GM03348 (cell line): Measurements from ENCODE around the gene ANXA10.
"Not testable (repeated sequence)": the region's sequence is repeated elsewhere in the genome, so short reads cannot be mapped to it uniquely, and the experiment has no call there.

Experiments used
- DNase-seq: peaks from one replicate; pipeline ENCODE4 v3.0.0; 2012; ENCODE audit warnings: low spot score

ANXA10 gene

GRCh38 chr4:168162604-168163003 is 70.3 kb downstream of the ANXA10 start:
- DNase-seq = no peak

- no peak for DNase-seq
These were observed 70.8 kb downstream of the ANXA10 start for GRCh38 chr4:168163106-168163505.

DNA sequence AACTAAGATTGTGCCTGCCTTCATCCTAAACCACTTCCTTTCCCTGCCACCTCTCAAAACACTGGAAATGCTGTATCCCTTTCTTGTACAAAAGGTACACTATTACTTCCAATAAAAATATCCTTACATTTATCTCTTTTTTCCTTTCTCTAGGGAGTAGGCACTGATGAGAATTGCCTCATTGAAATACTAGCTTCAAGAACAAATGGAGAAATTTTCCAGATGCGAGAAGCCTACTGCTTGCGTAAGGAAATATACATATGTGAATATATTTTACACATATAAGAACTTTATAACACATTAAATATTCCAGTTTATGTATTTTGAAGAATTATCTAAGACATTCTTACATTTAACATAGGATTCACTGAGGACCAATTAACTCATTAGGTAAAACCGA is 71.7 kb downstream of the ANXA10 start:
- DNase-seq = no peak

GRCh38 chr4:168164915-168165548 is 72.7 kb downstream of the ANXA10 start:
- no peak for DNase-seq

GRCh38 chr4:168167714-168168284 is 75.5 kb downstream of the ANXA10 start:
- DNase-seq = no peak

DNA sequence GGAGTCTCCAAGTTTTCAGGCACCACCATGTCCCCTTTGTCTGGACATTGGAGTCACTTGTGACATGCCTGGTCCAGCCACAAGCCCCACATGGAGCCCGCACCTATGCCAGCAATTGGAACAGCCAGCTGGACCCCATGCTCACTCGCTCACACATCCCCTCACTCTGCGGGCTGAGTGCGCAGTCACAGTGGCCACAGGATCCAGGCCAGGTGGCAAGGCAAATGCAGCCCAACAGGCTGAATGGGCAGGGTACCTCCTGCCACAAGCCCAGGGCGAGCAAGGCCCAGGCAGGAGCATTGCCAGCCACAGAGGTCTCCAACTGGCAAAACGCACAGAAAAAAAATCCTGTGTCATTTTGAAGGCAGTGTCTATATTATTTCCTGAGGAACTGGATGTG is 82.0 kb downstream of the ANXA10 start:
- no peak for DNase-seq

- no peak for DNase-seq
These were observed 85.3 kb downstream of the ANXA10 start for GRCh38 chr4:168177546-168178149.

DNA sequence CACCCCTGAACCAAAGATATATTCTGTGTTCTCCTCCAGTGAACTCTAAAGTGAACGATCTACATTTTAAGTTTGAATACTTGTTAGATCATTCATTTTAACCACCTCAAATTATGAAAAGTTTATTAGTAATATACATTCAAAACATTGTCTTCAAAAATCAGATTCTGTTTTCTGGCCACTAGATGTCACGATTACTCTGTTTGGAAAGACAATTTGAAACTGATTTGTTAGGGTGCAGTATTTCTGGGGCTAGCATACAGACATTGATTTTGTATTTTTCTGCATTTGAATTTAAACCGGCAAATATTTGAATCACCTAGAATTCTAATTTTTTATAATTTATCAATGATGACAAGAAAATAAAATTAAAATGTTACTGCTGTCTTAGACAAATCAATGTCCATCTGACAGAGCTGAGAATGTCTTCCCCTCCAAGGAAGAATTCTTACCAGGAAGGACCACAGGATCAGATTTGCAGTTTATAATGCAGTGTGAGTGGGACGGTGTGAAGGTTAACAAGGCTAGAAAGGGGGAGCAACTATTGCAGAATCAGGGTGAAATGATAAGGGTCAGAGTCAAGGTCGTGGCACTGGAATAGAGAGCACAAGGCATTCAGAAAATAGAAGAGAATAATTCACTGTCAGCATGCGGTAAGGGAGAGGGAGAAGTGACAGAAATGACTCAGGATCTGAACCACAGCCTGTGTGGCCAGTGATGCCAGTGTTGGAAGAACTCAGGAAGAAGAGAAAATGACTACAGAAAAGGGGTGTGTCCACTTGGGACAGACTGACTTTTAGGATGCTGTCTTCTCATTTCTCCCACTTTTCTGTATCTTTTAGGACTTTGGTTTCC is 91.6 kb downstream of the ANXA10 start:
- peak; percentile 41 for DNase-seq

GRCh38 chr4:168188754-168189153 is 96.4 kb downstream of the ANXA10 start:
- no peak for DNase-seq

- DNase-seq = no peak
These were observed 105.6 kb downstream of the ANXA10 start for GRCh38 chr4:168197926-168198325.

DNA sequence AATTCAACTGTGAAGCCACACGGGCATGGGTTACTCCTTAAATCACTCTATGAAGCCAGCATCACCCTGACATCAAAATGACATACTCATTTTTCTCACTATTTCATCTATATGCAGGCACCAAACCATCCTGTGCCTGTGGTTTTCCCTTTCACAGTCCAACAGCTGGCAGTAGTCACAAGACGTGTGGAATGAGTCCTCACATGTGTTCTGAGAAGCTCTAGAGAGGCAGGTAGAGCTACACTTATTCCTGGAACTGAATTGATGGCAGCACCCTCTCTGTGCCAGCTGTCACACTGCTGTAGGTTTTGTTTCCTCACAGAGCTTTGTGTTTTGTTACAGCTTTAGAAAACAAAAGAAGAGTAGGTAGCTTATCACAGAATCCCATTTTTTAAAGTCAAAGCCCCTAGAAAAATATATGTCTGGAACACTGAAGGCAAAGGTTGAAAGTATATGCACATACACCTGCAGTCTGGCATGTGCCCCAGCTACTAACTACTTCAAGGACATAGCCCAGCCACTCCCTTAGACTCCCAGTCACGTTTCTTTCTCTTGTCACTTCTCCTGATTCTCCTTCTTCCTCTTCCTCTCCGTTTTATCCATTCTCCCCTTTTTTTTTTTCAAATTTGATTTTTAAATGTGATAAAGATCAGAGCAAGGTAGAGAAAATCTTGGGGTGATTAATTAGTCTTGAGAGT is 107.1 kb downstream of the ANXA10 start:
- DNase-seq = no peak

DNA sequence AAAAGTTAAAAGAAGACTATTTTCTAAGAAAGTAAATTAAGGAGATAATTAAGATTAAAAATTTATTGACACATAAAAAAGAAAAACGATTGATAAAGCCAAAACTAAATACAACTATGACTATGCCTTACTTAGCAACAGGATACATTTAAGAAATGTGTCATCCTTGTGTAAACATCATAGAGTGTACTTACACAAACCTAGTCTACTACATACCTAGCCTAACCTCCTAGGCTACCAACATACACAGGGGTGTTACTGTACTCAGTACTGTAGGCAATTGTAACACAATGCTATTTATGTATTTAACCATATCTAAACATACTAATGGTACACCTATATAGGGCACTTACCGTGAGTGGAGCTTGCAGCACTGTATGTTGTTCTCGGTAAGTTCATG is 108.3 kb downstream of the ANXA10 start:
- no peak for DNase-seq

GRCh38 chr4:168203233-168203911 is 111.0 kb downstream of the ANXA10 start:
- DNase-seq = no peak

DNA sequence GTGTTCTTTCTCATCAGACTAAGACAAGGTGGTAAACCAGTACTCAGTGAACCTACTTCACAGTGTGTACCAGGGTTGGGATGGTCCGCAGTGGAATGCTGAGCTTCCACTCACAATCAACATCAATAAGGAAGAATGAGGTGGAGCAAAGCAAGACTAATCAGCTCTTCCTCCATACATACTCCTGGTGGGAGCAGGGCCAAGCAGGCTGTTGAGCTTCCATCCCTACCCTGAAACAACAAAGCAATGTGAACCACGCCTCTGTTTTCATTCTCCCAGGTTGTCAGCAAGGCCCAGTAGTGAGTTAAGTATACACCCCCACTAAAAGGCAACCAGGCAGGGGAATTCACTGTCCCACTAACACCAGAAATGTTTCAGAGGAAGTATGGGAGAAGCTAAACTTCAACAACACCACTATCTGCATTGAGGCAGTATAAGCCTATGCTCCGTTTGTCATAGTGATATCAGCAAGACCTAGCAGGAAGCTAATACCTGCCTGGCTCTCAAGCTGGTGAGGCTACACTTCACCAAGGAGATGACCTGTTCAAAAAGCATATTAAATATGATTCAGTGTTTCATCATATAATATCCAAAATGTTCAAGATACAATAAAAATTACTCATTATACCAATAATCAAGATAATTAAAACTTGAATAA is 116.7 kb downstream of the ANXA10 start:
- DNase-seq = no peak

DNA sequence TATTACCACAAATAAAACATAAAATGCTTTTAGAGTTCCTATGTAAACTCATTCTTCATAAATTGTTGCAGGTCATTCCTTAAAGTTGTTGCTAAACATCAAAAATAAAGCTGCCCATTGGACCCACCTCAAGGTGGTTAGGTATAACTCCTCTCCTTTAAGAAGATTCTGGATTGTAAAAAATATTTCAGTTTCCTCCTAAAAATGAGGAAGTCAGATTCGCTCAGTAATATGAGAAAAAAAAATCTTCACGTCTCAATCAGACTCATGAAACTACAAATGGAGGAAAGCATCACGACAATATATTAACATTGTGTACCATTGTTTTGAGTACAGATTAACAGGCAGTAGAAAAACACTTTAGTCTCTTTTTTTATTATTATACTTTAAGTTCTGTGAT is 120.3 kb downstream of the ANXA10 start:
- no peak for DNase-seq

- not testable (repeated sequence) for DNase-seq
These were observed 121.2 kb downstream of the ANXA10 start for GRCh38 chr4:168213511-168213910.

DNA sequence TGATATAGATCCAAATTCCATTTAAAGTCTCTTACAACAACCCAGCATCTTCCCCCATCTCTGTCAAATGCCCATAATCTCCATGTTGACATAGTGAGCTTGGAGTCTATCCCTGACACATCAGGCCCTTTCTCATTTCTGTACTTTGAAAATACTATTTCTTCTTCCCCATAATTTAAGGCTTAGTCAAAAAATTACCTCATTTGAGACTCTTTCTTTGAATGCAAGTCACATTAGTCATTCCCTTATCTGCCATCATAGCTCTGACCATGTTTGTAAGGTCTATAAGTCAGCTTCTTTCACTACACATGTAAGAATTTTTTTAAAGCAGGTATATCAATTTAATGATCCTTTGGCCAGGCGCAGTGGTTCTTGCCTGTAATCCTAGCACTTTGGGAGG is 126.3 kb downstream of the ANXA10 start:
- DNase-seq = peak; percentile 29

- no peak for DNase-seq
These were observed 128.6 kb downstream of the ANXA10 start for GRCh38 chr4:168220893-168221292.

DNA sequence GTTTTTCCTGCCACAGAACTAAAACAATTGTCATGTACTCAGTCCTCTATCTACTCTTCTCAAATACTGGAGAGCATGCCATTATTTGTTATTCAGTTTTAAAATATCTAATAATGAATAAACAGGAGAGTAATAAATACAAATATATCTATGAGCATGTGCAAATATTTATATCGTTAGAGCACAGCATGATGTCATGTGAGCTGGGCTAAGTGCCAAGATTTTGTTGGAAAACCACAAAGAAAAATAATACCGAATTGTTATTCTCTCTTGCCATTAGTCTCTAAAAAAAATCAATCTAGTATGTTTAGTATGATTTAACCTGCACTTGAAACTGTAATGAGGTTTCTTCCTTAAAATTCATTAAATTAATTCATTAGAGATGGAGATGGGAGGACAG is 129.0 kb downstream of the ANXA10 start:
- DNase-seq = peak; percentile 10
